GOT3 (cell line): ENCODE measurements around the gene PPM1E.
"Not testable (repeated sequence)": the region's sequence is repeated elsewhere in the genome, so short reads cannot be mapped to it uniquely, and the experiment has no call there.

ENCODE experiments used
- DNase-seq: peaks from one replicate; lab custom pipeline; 2025; ENCODE audit warnings: mixed read lengths; lab: John Stamatoyannopoulos, UW

The PPM1E gene

DNA sequence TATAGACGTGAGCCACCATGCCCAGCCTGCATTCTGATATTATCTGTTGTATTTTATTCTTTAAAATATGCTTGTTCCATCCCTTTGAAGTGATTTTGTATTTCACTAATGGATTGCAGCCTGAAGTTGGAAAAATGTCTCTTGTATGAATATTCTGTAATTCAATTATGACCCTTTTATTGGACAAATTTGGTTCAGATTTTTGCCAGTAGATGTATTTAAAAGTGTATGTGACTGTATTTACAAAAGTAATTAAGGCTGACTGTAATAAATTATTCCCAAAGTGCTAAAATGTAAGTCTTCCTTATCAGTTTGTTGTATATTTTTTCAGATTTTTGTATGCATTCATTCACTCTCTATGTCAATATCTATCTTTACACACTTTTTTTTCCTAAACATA is 23.8 kb downstream of the PPM1E start:
- no peak for DNase-seq

- no peak for DNase-seq
Measured at GRCh38 chr17:58783380-58783779, 27.7 kb downstream of the PPM1E start.

DNA sequence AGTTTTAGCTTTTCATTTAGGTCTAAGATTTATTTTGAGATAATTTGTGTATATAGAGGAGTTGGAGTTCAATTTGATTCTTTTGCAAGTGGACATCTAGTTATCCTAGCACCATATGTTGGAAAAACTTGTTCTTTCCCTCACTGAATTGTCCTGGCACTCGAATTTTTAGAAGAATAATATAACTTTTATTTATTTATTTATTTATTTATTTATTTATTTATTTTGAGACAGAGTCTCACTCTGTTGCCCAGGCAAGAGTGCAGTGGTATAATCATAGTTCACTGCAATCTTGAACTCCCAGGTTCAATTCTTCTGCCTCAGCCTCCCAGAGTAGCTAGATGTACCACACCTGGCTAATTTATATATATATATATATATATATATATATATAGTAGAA is 29.4 kb downstream of the PPM1E start:
- no peak for DNase-seq

GRCh38 chr17:58786586-58787295 is 31.1 kb downstream of the PPM1E start:
- DNase-seq: no peak

DNA sequence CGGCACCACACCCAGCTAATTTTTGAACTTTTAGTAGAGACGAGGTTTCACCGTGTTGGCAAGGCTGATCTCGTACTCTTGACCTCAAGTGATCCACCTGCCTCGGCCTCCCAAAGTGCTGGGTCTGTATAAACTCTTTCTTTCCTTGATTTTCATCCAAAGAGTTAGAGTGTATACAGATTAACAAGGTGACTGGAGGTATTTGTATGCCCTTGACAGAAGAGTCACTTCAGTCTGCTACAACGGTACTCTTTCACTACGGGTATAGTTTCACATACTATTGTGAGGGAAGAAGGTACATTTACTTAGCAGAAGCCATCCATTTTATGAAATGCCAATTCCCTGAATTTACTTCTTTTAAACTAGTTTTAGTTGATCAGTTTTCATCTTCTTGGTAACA is 32.5 kb downstream of the PPM1E start:
- no peak for DNase-seq

- DNase-seq: no peak
Measured at GRCh38 chr17:58789160-58789559, 33.5 kb downstream of the PPM1E start.

DNA sequence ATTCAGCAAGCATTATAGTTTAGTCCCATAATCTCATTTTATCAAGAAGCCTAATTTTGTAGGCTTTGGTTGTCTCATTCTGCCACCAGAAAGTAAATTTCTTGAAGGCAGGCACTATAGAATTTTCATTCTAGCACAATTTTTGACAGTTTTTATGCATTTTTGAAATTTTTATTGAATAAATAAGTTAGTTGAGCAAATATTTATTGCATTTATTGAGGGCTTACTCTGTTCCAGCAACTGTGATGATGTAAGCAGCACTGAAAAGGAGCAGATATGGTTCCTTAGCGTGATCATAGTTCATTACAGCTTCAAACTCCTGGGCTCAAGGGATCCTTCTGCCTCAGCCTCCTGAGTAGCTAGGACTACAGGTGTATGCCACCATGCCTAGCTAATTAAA is 34.2 kb downstream of the PPM1E start:
- DNase-seq: no peak

- not testable (repeated sequence) for DNase-seq
Measured at GRCh38 chr17:58794508-58794907, 38.9 kb downstream of the PPM1E start.

- DNase-seq: no peak
Measured at GRCh38 chr17:58802188-58802587, 46.5 kb downstream of the PPM1E start.

DNA sequence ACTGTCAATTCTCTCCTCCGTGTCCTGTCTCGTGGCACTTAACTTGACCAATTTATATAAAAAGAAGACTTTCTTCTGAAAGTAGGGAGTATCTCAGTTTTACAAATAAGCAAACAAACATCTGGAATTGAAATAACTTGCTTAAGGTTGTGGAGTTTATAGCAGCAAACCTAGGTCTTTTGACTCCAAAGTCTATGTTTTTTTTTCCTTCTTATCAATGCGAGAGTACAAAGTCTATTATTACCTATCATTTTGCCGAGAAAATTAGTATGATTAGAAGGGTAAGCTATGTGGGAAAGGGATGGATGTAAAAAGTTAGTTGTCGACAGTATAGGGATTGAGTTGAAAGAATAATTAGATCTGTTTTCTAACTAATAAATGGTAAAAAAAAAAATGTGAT is 50.4 kb downstream of the PPM1E start:
- no peak for DNase-seq

GRCh38 chr17:58808609-58809563 is 53.2 kb downstream of the PPM1E start:
- no peak for DNase-seq

DNA sequence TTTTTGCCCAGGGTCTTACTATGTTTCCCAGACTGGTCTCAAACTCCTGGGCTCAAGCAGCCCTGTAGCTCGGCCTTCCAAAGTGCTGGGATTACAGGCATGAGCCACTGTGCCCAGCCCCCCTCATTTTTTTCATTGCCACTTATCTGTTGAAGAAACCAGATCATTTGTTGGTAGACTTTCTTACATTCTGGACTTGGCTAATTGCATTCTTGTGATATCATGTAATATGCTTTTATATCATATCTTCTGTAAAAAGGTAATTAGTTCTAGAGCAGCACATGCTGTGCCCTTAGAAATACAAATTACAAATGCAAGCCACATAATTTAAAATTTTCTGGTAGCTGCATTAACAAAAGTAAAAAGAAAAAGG is 53.9 kb downstream of the PPM1E start:
- no peak for DNase-seq

GRCh38 chr17:58811290-58811689 is 55.6 kb downstream of the PPM1E start:
- DNase-seq: no peak

DNA sequence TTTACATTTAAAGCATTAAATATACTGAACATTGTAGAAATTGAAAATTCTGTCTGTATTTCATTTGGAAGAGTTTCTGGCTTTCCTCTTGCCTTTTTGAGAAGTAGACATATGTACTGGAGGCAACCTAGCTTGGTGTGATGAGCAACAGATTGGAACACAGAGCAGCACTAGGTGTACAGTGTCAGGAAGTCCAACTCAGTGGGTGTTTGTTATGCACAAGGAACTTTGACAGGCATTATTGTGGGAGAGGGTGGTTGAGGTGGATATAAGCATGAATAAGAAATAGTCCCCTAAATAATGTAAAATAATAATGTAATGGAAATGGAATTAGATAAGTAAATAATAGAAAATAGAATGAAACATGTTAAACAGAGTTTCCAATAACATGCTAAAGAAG is 58.1 kb downstream of the PPM1E start:
- no peak for DNase-seq

DNA sequence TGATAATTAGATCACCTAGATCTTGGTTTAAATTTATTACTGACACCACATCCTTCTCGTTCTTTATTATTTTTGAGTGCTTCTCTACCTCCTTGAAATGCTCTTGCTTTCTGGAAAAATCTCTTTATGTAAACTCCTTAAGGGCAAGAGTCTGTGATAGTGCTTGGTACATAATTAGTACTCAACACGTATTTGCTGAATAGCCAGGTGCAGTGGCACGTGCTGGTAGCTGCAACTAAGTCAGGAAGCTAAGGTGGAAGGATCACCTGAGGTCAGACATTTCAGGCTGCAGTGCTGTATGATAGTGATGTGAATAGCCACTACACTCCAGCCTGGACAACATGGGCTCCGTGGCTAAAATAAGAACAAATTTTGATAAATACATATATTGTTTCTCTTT is 63.0 kb downstream of the PPM1E start:
- DNase-seq: no peak

DNA sequence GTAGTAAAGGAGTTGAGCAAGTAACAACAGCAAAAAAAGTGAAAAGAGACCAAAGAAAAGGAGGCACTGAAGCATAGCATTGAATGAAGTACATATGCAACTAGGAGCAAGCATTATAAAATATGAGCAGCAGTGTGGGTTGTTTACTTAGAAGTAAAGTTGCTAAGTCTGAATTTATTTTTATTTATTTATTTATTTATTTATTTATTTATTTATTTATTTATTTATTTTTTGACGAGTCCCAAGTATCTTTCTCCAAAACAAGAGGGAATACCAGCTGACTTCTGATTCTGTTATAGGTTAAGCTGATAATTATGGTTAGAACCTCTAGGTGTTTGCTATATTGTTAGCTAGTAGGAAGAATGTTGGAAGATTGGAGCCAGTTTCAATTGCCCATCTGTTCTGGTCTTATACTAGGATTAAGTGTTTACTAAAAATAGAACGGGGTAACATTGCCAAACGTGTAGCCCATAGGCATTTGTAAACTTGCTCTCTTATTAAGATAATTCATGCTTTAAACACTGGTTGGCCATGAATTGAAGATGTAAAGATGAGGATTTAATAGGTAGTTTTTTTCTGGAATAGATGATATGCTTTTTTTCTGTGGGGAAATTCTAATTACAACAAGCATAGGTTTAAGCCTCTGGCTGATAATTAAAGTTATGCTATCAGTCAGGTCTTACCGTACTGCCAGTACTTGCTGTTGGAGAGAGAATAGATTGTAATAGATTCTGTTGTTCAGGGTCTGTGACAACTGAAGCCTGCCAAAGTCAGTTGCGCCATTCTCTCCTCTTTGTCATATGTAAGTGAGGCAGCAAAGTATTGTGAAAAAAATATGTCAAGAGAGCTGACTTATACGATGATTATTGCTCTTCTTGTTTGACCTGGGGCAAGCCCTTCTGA is 66.7 kb downstream of the PPM1E start:
- no peak for DNase-seq

GRCh38 chr17:58823051-58823525 is 67.4 kb downstream of the PPM1E start:
- no peak for DNase-seq

DNA sequence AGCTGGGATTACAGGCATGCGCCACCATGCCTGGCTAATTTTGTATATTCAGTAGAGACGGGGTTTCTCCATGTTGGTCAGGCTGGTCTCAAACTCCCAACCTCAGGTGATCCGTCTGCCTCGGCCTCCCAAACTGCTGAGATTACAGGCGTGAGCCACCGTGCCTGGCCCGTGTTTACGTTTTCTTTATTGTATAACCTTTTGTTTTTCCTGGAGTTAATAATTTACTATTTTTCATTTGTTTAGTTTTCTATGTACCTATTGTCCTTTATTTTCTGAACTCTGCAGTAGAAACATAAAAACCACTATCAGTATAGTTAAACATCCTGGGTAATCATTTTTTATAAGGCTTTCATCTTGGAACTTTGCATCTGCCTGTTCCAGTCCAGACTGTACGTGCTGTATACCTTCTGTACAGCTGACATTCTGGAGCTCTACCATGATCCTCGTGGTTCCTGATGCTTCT is 73.6 kb downstream of the PPM1E start:
- no peak for DNase-seq

DNA sequence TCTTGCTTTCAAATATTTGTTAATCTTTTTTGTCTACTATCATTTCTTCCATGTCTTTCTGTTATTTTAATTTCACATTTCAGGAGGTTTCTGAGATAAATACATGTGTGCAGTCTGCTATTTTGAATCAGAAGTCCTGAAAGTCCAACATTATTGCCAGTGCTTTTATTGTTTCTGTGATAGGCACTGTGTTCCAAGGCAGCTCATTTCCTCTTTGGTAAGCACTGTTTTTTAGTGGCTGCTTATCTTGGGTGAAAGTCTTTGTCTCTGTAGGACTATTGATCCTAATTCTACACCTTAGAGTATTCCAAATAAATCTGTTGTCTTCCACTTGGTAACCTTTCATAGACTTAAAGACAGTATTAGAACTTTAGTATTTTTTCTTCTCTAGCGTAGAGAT is 76.1 kb downstream of the PPM1E start:
- DNase-seq: no peak

DNA sequence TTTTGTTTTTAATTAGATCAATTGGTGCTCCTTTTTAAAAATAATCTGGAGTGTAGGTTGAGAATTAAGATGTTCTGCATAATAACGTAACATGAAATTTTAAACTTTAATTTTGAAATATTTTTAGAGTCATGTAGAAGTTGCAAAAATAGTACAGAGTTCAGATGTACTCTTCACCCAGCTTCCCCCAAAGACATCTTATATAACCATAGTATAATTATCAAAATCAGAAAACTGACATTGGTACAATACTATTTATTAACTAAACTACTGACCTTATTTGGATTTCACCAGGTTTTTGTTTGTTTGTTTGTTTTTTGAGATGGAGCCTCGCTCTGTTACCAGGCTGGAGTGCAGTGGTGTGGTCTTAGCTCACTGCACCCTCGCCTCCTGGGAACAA is 76.9 kb downstream of the PPM1E start:
- DNase-seq: no peak

DNA sequence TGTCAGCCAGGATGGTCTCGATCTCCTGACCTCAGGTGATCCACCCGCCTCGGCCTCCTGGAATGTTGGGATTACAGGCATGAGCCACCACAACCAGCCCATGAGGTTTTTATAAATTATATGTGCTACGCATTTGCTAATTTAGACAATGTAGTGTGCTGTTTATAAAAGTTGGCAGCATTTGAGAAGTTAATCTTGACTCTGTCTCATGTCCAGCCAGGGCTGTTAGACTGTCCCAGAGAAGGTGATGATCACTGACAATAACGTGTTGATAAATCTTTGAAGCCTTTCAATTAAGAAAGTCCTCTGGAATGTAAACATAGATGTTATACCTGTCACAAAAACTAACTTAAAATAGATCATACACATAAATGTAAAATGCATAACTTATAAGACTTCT is 82.0 kb downstream of the PPM1E start:
- DNase-seq: no peak
